H1 (cell line): ENCODE measurements around the gene ECE2. TPM values are rescaled to one million over a fixed set of nuclear protein-coding genes. Genes with fewer than 3 reads are reported as not detected.

Experiments
- microRNA counts: library from miRNA; unstranded; fragments of <30 nt; microRNA quantifications from one replicate; lab custom pipeline; 2015
- microRNA-seq, 2 experiments: library from miRNA; unstranded; fragments of <30 nt; microRNA quantifications; one replicate each; pipeline versions ENCODE4 to v1.2.0, GENCODE V29; 2016 to 2020; ENCODE audit warnings: borderline microRNAs expressed in 2 of 2, borderline number of aligned reads in 2 of 2, borderline replicate concordance in 1 of 2
- polyA plus RNA-seq, 7 experiments: library from polyadenylated mRNA; depleted of rRNA in 3 of 7; stranded (reverse) in 5 of 7; unstranded in 2 of 7; fragments of >200 nt in 5 of 7; fragments of 200-250 nt in 2 of 7; gene quantifications; 1 replicate in 5 of 7; 2 replicates in 1 of 7; 4 replicates in 1 of 7; pipeline versions ENCODE4 v1.2.1 to v1.2.3, GENCODE V29; 2011 to 2013; ENCODE audit warnings: missing spikeins in 2 of 7, mixed read lengths in 2 of 7
- small RNA-seq: library from polyadenylated mRNA; stranded (forward); fragments of <200 nt; extraction: miRNeasy Mini kit (QIAGEN cat#:217004); gene quantifications from one replicate; pipeline ENCODE3, GENCODE V24; 2013; ENCODE audit not compliant: insufficient read depth
- total RNA-seq: library from RNA; stranded (reverse); fragmentation: NEBNext Ultra II Directional; extraction: Animal tissue kit (Norgen Biotek cat#: 25700); gene quantifications from 2 replicates; pipeline ENCODE4 v1.2.1, GENCODE V29; 2021

The ECE2 gene
- total and polyA plus RNA-seq, 2 of the 8 experiments (the other 6 are each of a cell fraction or from before 2014, with no cell fraction given) = 0.44 to 0.86 TPM

MicroRNAs encoded within 50 kb of the gene (microRNA counts, 767-probe panel; counts per million panel counts)
- microRNA hsa-miR-1224-3p (lab: Ali Mortazavi, UCI) (879 counts per million, percentile 95 among the panel's probes with 10 or more counts), microRNA hsa-miR-1224-5p (lab: Ali Mortazavi, UCI) (879 counts per million, percentile 95 among the panel's probes with 10 or more counts)

Small RNA genes within 50 kb of the gene (microRNA-seq; reads per million reads assigned to microRNA genes)
- 0.20 to 0.46 reads per million in 2 experiments for gene MIR1224

Small RNA genes within 50 kb of the gene (small RNA-seq; reads per million reads assigned to genes)
- gene MIR1224 (1.4 reads per million), gene SNORD66 (379 reads per million, percentile 99 among the genes with 10 or more reads in this experiment)

Other genes starting within 250 kb of the ECE2 start
- not detected in 2 replicates for gene HTR3D, start 244.3 kb upstream of the ECE2 start, total RNA-seq
- gene HTR3D, start 244.3 kb upstream of the ECE2 start, polyA plus RNA-seq (2011; rRNA removed) = not detected in 2 replicates
- not detected in 2 replicates for gene HTR3C, start 223.0 kb upstream of the ECE2 start, total RNA-seq
- 0.03 and 0.05 TPM in 2 replicates for gene HTR3C, start 223.0 kb upstream of the ECE2 start, polyA plus RNA-seq (2011; rRNA removed)
- gene HTR3E, start 179.0 kb upstream of the ECE2 start, total RNA-seq = not detected in 2 replicates
- not detected in 2 replicates for gene HTR3E, start 179.0 kb upstream of the ECE2 start, polyA plus RNA-seq (2011; rRNA removed)
- gene EIF2B5, start 140.7 kb upstream of the ECE2 start, total RNA-seq = 40.0 and 42.5 TPM in 2 replicates
- 32.1 and 33.1 TPM in 2 replicates for gene EIF2B5, start 140.7 kb upstream of the ECE2 start, polyA plus RNA-seq (2011; rRNA removed)
- gene DVL3, start 120.6 kb upstream of the ECE2 start, total RNA-seq = 64.9 and 66.6 TPM in 2 replicates
- gene DVL3, start 120.6 kb upstream of the ECE2 start, polyA plus RNA-seq (2011; rRNA removed) = 38.5 and 51.2 TPM in 2 replicates
- 391 and 403 TPM in 2 replicates for gene AP2M1, start 101.2 kb upstream of the ECE2 start, total RNA-seq
- gene AP2M1, start 101.2 kb upstream of the ECE2 start, polyA plus RNA-seq (2011; rRNA removed) = 454 and 540 TPM in 2 replicates
- 50.9 and 51.6 TPM in 2 replicates for gene ABCF3, start 89.8 kb upstream of the ECE2 start, total RNA-seq
- gene ABCF3, start 89.8 kb upstream of the ECE2 start, polyA plus RNA-seq (2011; rRNA removed) = 57.8 and 76.6 TPM in 2 replicates
- gene VWA5B2, start 46.4 kb upstream of the ECE2 start, total RNA-seq = 0.50 and 0.56 TPM in 2 replicates
- 0.53 and 0.88 TPM in 2 replicates for gene VWA5B2, start 46.4 kb upstream of the ECE2 start, polyA plus RNA-seq (2011; rRNA removed)
- 54.6 and 56.7 TPM in 2 replicates for gene ALG3, start 27.1 kb upstream of the ECE2 start, total RNA-seq
- 148 and 184 TPM in 2 replicates for gene ALG3, start 27.1 kb upstream of the ECE2 start, polyA plus RNA-seq (2011; rRNA removed)
- gene EEF1AKMT4, start 26.4 kb upstream of the ECE2 start, total RNA-seq = 9.3 and 9.6 TPM in 2 replicates
- gene EEF1AKMT4, start 26.4 kb upstream of the ECE2 start, polyA plus RNA-seq (2011; rRNA removed) = 30.1 and 39.0 TPM in 2 replicates
- 16.9 and 17.7 TPM in 2 replicates for gene CAMK2N2, start 14.5 kb upstream of the ECE2 start, total RNA-seq
- gene CAMK2N2, start 14.5 kb upstream of the ECE2 start, polyA plus RNA-seq (2011; rRNA removed) = 4.0 and 6.1 TPM in 2 replicates
- gene PSMD2, start 23.2 kb downstream of the ECE2 start, total RNA-seq = 358 and 363 TPM in 2 replicates
- gene PSMD2, start 23.2 kb downstream of the ECE2 start, polyA plus RNA-seq (2011; rRNA removed) = 272 and 350 TPM in 2 replicates
- gene EIF4G1, start 38.6 kb downstream of the ECE2 start, total RNA-seq = 473 and 480 TPM in 2 replicates
- 318 and 421 TPM in 2 replicates for gene EIF4G1, start 38.6 kb downstream of the ECE2 start, polyA plus RNA-seq (2011; rRNA removed)
- gene FAM131A, start 61.6 kb downstream of the ECE2 start, total RNA-seq = 15.4 and 16.0 TPM in 2 replicates
- 21.9 and 35.3 TPM in 2 replicates for gene FAM131A, start 61.6 kb downstream of the ECE2 start, polyA plus RNA-seq (2011; rRNA removed)
- 11.8 and 13.7 TPM in 2 replicates for gene CLCN2, start 85.6 kb downstream of the ECE2 start, total RNA-seq
- gene CLCN2, start 85.6 kb downstream of the ECE2 start, polyA plus RNA-seq (2011; rRNA removed) = 16.1 and 20.7 TPM in 2 replicates
- gene POLR2H, start 85.7 kb downstream of the ECE2 start, total RNA-seq = 113 and 118 TPM in 2 replicates
- 253 and 335 TPM in 2 replicates for gene POLR2H, start 85.7 kb downstream of the ECE2 start, polyA plus RNA-seq (2011; rRNA removed)
- 0.40 and 1.2 TPM in 2 replicates for gene THPO, start 102.2 kb downstream of the ECE2 start, total RNA-seq
- gene THPO, start 102.2 kb downstream of the ECE2 start, polyA plus RNA-seq (2011; rRNA removed) = 0.82 and 1.4 TPM in 2 replicates
- gene CHRD, start 104.0 kb downstream of the ECE2 start, total RNA-seq = 0.63 and 0.86 TPM in 2 replicates
- 0.62 and 1.7 TPM in 2 replicates for gene CHRD, start 104.0 kb downstream of the ECE2 start, polyA plus RNA-seq (2011; rRNA removed)